GM21381 (cell line): ENCODE measurements around the gene SLCO1A2.

ENCODE experiments used
- ATAC-seq: cut with Tn5 transposase; IDR thresholded peaks from one replicate; pipeline ENCODE4 v1.9.1; 2021; ENCODE audit warnings: mild to moderate bottlenecking, moderate library complexity; ENCODE audit not compliant: unreplicated experiment

SLCO1A2 gene

DNA sequence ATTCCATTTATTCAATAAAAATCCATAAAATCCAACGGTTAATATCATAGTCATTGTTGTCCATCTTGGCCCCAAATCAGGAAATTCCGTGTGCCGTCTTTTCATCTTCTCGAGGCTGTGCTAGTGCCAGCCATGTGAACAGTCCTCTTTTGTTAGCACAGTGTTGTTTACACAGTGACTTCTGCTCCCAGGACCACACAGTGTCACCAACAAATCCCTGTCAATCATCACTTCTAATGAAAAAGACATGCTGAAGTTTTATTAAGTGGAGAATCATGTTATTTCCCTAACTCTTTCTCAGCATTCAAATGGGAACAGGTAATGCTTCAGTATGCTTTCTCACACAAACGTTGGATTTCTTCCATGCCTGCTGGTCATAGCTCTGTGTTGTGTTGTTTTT, 1.9 kb upstream of the SLCO1A2 start:
- ATAC-seq = no peak

- ATAC-seq = no peak
These were observed 3.9 kb downstream of the SLCO1A2 start for GRCh38 chr12:21330682-21331253.

GRCh38 chr12:21328578-21328977, 6.1 kb downstream of the SLCO1A2 start:
- ATAC-seq = no peak

GRCh38 chr12:21324551-21324950, 10.2 kb downstream of the SLCO1A2 start:
- ATAC-seq = no peak

- ATAC-seq = no peak
These were observed 11.0 kb downstream of the SLCO1A2 start for GRCh38 chr12:21323736-21324135.

- ATAC-seq = no peak
These were observed 25.9 kb downstream of the SLCO1A2 start for GRCh38 chr12:21308785-21309184.

GRCh38 chr12:21305661-21306060, 29.1 kb downstream of the SLCO1A2 start:
- no peak for ATAC-seq

DNA sequence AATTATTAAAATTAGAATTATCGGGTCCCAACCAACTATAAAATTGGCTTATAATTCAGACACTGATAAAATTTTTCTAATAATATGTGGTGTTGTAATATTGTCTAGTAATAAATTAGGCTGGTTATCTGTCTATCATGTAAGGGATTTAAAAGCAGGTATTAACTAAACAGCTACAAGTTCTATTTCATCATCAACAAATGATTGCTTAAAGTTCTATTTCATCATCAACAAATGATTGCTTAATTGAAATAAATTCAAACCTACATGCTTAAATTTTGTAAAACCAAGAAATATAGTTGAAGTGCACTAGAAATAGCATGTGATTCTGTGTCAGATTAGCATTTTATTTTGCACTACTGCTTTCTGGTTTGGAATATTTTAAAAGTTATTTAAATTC, 34.1 kb downstream of the SLCO1A2 start:
- no peak for ATAC-seq

DNA sequence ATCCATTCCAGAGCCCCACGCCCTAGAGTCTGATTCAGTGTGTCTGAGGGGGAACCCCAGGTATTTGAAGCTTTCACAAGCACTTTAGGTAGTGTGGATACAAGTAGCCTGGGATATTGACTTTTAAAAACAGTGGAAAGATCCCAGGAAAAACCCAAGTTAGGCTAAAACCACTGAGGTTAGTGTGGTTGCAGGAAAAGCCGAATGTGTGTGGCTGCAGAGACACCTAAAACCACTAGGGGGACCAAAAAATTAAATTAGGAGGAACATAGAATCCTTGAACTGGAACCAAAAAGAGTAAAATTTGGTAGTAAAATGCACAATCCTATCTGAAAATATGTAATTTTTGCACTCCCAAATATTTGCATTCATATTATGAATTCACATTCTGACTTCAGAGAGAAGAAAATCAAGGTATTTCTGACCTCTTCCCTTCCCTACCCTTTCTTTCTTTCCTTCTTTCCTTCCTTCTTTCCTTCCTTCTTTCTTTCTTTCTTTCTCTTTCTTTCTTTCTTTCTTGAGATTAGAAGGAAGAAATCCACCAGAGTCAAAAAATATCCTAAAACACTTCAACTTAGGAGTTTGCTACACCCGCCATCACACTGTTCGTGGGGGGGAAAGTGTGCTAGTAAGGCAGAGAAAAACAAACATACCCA, 37.8 kb downstream of the SLCO1A2 start:
- peak; percentile 74 for ATAC-seq

GRCh38 chr12:21296348-21296747, 38.4 kb downstream of the SLCO1A2 start:
- no peak for ATAC-seq

DNA sequence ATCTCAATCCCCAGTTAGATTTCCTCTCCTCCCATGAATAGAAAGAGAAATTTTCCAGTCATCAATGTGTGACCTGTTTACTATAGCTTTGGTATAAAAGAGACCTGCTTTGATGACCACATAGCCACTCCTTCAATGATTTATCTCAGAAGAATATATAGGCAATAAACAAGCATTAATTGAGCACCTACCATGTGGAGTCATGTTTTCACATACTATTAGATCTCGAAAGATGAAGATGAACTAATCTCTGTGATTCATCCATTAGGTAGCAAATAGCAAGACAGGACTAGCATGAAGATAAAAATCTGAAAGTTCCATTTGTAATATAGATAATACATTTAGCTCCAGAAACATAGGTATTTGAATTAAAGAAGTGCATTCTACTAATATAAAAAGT, 40.5 kb downstream of the SLCO1A2 start:
- ATAC-seq = no peak

DNA sequence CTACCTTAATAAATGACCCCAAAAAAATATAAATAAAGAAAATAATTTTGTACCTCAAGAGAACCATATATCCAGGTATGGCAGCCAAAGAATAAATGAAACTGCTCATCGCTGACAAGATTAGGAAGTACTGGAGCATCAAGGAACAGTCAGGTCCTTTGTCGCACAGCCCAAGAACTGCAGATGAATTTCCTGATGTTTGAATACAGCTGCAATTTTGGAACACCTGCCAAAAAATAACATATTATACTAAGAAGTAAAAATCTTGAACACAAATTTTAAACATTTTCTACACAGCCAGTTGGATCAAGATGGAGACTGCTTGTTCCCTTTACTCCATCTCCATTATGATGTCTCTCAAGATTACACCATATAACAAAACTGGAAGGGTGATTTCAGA, 42.6 kb downstream of the SLCO1A2 start:
- ATAC-seq = no peak

DNA sequence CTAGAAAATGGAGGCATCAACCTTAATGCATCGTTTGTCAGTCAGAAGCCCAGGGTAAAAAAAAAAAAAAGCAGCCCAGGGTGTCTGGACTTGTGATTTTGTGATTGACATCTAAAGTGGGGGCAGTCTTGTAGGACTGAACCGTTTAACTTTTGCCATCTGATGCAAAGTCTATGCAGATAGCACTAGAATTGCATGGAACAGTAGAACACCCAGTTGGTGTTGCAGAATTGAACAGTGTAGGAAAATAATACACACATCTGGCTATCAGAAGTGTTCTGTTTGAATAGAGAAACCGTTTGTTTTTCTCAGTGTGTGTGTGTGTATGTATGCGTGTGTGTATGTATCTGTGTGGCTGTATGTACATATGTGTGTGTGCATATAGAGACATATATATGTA, 45.0 kb downstream of the SLCO1A2 start:
- ATAC-seq = no peak

- ATAC-seq = no peak
These were observed 57.9 kb downstream of the SLCO1A2 start for GRCh38 chr12:21276826-21277225.

DNA sequence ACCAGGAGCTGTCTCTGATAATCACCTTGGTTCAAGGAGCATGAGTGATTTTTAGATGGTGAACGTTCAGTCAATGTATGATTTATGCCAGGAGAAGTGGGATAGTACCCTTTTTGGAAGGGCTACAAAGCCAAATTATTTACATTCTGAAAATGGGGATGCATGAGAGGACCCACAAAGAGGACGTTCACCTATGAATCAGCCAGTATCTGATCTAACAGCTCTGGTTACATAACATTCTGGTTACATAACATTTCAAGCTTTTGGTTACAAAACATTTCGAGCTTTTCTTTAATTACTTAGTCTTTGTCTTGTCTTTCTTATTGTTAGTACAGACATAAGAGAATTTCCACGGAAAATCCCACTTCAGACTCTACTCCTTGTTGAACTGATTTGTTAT, 68.8 kb downstream of the SLCO1A2 start:
- no peak for ATAC-seq

DNA sequence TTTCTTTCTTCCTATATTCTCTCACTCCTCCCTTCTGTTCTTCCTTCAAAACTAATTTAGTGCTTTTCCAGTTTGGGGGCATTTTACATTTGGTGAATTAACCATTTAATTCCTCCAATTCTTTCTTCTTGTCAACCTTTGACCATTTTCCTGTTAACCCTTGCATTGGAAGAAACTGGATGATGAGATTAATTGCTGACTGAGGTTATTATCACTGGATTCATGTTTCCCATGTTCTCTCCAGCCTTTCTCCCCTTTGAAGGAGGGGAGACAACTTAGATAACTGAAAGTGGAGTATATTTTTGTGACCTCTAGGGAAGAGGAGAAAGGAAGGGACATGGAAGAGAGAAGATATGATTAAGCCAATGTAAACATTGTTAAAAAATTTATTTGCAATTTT, 70.5 kb downstream of the SLCO1A2 start:
- no peak for ATAC-seq

DNA sequence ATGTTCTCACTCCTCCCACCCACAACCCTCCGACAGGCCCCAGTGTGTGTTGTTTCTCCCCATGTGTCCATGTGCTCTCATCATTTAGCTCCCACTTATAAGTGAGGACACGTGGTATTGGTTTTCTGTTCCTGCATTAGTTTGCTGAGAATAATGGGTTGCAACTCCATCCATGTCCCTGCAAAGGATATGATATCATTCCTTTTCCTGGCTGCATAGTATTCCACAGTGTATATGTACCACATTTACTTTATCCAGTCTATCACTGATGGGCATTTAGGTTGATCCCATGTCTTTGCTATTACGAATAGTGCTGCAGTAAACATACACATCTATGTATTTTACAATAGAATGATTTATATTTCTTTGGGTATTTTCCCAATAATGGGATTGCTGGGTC, 77.5 kb downstream of the SLCO1A2 start:
- no peak for ATAC-seq

GRCh38 chr12:21252070-21252469, 82.6 kb downstream of the SLCO1A2 start:
- ATAC-seq = no peak

GRCh38 chr12:21248679-21249078, 86.0 kb downstream of the SLCO1A2 start:
- no peak for ATAC-seq

DNA sequence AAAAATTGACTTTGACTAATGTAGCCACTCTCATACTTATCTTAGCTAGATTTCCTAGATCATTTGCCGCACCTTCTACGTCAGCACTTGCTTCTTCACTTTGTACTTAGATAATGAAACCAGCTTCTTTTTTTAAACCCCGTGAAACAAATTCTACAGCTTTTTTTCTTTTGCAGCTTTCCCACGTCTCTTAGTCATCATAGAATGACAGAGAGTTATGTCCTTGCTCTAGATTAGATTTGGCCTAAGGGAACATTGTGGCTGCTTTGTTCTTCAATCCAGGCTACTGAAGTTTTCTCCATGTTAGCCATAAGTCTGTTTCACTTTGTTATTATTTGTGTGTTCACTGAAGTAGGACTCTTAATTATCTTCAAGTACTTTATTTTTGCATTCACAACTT, 94.9 kb downstream of the SLCO1A2 start:
- ATAC-seq = no peak

DNA sequence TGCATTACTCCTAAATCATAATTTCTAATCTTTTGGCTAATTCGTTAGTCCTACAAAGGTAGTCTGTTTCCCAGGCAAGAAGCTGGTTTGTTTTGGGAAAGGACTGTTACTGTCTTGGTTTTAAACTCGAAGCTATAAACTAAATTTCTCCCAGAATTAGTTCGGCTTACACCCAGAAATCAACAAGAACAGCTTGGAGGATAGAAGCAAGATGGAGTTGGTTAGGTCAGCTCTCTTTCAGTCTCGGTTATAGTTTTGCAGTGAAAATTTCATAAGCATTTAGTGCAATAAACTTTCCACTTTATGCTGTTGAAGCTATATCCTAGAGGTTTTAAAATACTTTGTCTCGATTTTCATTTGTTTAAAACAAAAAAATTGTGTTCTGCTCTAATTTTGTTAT, 100.3 kb downstream of the SLCO1A2 start:
- no peak for ATAC-seq

DNA sequence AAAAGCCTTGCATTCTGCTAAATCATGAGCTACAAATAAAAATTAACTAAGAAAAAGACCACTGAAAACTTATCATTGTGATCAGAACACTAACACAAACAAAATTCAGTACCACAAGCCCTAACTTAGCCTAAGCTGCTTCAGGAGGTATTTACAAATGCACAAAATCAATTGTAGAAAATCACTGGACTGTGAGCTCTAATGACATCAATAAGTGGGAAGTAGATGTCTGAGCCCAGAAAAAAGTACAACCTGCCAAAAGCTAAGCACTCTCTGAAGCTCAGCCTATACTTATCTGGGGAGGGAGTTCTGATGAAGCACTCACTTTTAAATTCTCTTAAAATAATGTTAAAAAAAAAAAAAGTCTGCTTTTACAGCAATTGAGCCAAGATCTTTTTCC, 110.8 kb downstream of the SLCO1A2 start:
- no peak for ATAC-seq

DNA sequence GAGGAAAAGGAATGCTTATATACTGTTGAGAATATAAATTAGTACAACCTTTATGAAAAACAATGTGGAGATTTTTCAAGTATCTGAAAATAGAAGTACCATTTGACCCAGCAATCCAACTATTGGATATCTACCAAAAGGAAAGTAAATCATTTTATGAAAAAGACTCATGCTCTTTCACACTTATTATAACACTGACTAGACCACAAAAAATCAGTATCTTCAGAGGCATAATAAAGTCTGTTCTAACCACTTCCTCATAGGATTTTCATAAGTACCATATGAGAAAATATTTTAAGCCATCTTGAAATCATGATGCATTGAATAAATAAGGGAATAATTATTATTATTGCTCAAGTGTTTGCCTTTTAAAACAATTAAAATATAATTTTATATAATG, 112.9 kb downstream of the SLCO1A2 start:
- ATAC-seq = no peak
